ENCODE data around the gene LCOR. TPM values are rescaled to one million over a fixed set of nuclear protein-coding genes. Genes with fewer than 3 reads are reported as not detected.

LCOR gene
- total and polyA plus RNA-seq, 2 of the 13 experiments (the other 11 are each of a cell fraction or from before 2014, with no cell fraction given): 12.4 to 23.7 TPM

GRCh38 chr10:96863922-96864543, 31.9 kb downstream of the LCOR start (continued):
- TF ChIP-seq, protein P1, sequence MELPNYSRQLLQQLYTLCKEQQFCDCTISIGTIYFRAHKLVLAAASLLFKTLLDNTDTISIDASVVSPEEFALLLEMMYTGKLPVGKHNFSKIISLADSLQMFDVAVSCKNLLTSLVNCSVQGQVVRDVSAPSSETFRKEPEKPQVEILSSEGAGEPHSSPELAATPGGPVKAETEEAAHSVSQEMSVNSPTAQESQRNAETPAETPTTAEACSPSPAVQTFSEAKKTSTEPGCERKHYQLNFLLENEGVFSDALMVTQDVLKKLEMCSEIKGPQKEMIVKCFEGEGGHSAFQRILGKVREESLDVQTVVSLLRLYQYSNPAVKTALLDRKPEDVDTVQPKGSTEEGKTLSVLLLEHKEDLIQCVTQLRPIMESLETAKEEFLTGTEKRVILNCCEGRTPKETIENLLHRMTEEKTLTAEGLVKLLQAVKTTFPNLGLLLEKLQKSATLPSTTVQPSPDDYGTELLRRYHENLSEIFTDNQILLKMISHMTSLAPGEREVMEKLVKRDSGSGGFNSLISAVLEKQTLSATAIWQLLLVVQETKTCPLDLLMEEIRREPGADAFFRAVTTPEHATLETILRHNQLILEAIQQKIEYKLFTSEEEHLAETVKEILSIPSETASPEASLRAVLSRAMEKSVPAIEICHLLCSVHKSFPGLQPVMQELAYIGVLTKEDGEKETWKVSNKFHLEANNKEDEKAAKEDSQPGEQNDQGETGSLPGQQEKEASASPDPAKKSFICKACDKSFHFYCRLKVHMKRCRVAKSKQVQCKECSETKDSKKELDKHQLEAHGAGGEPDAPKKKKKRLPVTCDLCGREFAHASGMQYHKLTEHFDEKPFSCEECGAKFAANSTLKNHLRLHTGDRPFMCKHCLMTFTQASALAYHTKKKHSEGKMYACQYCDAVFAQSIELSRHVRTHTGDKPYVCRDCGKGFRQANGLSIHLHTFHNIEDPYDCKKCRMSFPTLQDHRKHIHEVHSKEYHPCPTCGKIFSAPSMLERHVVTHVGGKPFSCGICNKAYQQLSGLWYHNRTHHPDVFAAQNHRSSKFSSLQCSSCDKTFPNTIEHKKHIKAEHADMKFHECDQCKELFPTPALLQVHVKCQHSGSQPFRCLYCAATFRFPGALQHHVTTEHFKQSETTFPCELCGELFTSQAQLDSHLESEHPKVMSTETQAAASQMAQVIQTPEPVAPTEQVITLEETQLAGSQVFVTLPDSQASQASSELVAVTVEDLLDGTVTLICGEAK (IDR thresholded peaks at IDR 0.05): no peak
- TF ChIP-seq, protein P1 (CRISPR knock-in tag; IDR thresholded peaks at IDR 0.05): no peak; the same call in 1 of the 2 replicates
- TF ChIP-seq SALL1 (CRISPR knock-in tag; IDR thresholded peaks at IDR 0.05): peak; percentile 27; the same call in 1 of the 2 replicates
- TF ChIP-seq ZNF337 (CRISPR knock-in tag; IDR thresholded peaks at IDR 0.05; ENCODE audit: borderline replicate concordance, low read depth): 0 out of 2 replicates have a peak, but pooled peaks have one; percentile 30
- no peak for TF ChIP-seq ZNF660 (CRISPR knock-in tag; IDR thresholded peaks at IDR 0.05; ENCODE audit: borderline replicate concordance, low read depth)
- no peak for TF ChIP-seq MEIS2 (CRISPR knock-in tag; IDR thresholded peaks at IDR 0.05)
- peak; percentile 54 for TF ChIP-seq NFYC (CRISPR knock-in tag; IDR thresholded peaks at IDR 0.05)
- TF ChIP-seq HIVEP1 (CRISPR knock-in tag; IDR thresholded peaks at IDR 0.05): no peak
- TF ChIP-seq KAT2B (IDR thresholded peaks at IDR 0.05; ENCODE audit: borderline replicate concordance, low read depth, low read length): no peak
- peak; percentile 72 for TF ChIP-seq NCOR1 (IDR thresholded peaks at IDR 0.05; ENCODE audit: borderline replicate concordance, low read length)
- no peak for TF ChIP-seq RNF2 (conservative IDR thresholded peaks at IDR 0.05; ENCODE audit: low read depth)
- TF ChIP-seq ZNF225 (CRISPR knock-in tag; IDR thresholded peaks at IDR 0.05): no peak
- no peak for TF ChIP-seq SP1 (IDR thresholded peaks at IDR 0.05)
- TF ChIP-seq SP1 (CRISPR knock-in tag; IDR thresholded peaks at IDR 0.05): no peak
- 0 out of 2 replicates have a peak, but pooled peaks have one; percentile 22 for TF ChIP-seq FOXK1 (CRISPR knock-in tag; IDR thresholded peaks at IDR 0.05; ENCODE audit: borderline replicate concordance, low read depth)
- no peak for TF ChIP-seq RNF219 (CRISPR knock-in tag; IDR thresholded peaks at IDR 0.05)
- no peak for TF ChIP-seq SRSF1 (optimal IDR thresholded peaks at IDR 0.05; ENCODE audit: low read depth, low read length)
- no peak for TF ChIP-seq TEAD2 (CRISPR knock-in tag; IDR thresholded peaks at IDR 0.05)
